Measurements from ENCODE around the gene SPHKAP.

- TF ChIP-seq POLR2AphosphoS5 (IDR thresholded peaks at IDR 0.05; ENCODE audit: borderline replicate concordance, low read depth, low read length) (no peak), EZH2 (IDR thresholded peaks at IDR 0.05) (no peak), FOXP2 (optimal IDR thresholded peaks at IDR 0.05; ENCODE audit: control extremely low read depth, extremely low read length, insufficient read depth) (no peak)
Measured at GRCh38 chr2:228140934-228141528, 40.5 kb downstream of the SPHKAP start.

Data from SK-N-MC (cell line).